ENCODE results near the gene NHLH1.

DNA sequence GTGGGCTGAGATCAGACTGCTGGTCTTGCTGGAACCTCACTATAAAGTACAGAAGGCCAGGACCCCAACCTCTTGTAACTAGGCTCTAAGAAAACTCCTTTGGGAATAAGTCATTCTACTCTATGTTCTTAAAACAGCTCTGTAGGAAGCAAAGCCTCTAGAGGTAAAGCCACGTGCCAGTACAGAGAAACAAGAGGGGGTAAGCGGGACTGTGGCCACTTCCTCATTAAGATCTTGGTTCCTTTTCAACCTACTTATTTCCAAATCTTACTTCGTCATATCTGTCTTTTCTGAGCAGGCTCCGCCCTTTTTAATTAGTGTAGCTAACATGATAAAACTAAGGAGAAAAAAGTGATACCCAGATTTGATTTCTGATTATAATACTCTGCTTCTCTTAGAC lies 19.9 kb upstream of the NHLH1 start:
- TF ChIP-seq, protein P1, sequence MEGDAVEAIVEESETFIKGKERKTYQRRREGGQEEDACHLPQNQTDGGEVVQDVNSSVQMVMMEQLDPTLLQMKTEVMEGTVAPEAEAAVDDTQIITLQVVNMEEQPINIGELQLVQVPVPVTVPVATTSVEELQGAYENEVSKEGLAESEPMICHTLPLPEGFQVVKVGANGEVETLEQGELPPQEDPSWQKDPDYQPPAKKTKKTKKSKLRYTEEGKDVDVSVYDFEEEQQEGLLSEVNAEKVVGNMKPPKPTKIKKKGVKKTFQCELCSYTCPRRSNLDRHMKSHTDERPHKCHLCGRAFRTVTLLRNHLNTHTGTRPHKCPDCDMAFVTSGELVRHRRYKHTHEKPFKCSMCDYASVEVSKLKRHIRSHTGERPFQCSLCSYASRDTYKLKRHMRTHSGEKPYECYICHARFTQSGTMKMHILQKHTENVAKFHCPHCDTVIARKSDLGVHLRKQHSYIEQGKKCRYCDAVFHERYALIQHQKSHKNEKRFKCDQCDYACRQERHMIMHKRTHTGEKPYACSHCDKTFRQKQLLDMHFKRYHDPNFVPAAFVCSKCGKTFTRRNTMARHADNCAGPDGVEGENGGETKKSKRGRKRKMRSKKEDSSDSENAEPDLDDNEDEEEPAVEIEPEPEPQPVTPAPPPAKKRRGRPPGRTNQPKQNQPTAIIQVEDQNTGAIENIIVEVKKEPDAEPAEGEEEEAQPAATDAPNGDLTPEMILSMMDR (IDR thresholded peaks at IDR 0.05; ENCODE audit: insufficient read depth, low read length) = no peak
- TF ChIP-seq, protein P2, sequence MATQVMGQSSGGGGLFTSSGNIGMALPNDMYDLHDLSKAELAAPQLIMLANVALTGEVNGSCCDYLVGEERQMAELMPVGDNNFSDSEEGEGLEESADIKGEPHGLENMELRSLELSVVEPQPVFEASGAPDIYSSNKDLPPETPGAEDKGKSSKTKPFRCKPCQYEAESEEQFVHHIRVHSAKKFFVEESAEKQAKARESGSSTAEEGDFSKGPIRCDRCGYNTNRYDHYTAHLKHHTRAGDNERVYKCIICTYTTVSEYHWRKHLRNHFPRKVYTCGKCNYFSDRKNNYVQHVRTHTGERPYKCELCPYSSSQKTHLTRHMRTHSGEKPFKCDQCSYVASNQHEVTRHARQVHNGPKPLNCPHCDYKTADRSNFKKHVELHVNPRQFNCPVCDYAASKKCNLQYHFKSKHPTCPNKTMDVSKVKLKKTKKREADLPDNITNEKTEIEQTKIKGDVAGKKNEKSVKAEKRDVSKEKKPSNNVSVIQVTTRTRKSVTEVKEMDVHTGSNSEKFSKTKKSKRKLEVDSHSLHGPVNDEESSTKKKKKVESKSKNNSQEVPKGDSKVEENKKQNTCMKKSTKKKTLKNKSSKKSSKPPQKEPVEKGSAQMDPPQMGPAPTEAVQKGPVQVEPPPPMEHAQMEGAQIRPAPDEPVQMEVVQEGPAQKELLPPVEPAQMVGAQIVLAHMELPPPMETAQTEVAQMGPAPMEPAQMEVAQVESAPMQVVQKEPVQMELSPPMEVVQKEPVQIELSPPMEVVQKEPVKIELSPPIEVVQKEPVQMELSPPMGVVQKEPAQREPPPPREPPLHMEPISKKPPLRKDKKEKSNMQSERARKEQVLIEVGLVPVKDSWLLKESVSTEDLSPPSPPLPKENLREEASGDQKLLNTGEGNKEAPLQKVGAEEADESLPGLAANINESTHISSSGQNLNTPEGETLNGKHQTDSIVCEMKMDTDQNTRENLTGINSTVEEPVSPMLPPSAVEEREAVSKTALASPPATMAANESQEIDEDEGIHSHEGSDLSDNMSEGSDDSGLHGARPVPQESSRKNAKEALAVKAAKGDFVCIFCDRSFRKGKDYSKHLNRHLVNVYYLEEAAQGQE (IDR thresholded peaks at IDR 0.05; ENCODE audit: insufficient replicate concordance, low read depth) = no peak
- TF ChIP-seq GABPA (IDR thresholded peaks at IDR 0.05; ENCODE audit: low read depth) (no peak), POLR2AphosphoS5 (IDR thresholded peaks at IDR 0.05; ENCODE audit: low read depth) (no peak), SPI1 (IDR thresholded peaks at IDR 0.05; ENCODE audit: borderline replicate concordance, low read depth) (peak; percentile 98)

Data from HL-60 (cell line).